GM19239 (cell line): ENCODE results near the gene PTPRD.

Source experiments
- DNase-seq: peaks from one replicate; pipeline ENCODE4 v3.0.0; 2011; ENCODE audit warnings: low spot score; ENCODE audit not compliant: insufficient read length
- FAIRE-seq: peaks from 2 replicates; lab custom pipeline; 2011; peaks lifted over from hg19 to GRCh38; lab: Jason Lieb, UNC

The PTPRD gene

DNA sequence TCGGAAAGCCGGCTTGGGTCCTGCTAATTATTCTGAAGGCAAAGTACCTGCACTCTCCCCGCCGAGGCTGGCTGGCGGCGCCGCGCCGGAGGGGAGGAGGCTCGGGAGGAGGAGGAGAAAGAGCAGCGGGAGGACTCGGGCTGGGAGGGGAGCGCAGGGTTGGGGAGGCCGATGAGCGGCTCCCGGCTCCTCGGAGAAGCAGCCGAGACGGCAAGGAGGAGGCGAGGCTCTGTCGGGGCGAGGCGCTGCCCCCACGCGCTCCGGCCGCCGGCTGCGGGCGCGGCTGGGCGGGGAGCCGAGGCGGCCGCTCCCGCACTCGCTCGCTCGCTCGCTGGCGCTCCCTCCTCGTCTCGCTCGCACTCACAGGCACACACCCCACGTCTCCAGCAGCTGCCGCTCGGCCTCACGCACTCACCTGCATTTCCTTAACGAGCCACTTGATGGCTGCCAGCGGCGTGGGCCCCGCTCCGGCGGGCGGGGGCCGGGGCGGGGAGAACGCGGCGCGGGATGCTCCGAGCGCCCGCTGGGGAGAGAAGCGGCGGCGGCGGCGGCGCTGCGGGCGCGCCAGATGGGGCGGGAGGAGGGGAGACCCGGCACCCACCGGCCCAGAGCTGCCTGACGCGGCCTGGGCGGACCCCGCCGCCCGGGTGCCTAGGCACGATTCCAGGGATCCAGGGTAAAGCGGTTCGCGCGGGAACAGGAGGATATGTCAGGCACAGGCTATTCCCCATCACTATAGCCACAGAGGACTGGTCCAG, at the start of gene PTPRD:
TSS of gene PTPRD (minus strand) at position 362 of the 758 bp plus-strand sequence.
- no peak for FAIRE-seq
- peak; percentile 26 for DNase-seq

DNA sequence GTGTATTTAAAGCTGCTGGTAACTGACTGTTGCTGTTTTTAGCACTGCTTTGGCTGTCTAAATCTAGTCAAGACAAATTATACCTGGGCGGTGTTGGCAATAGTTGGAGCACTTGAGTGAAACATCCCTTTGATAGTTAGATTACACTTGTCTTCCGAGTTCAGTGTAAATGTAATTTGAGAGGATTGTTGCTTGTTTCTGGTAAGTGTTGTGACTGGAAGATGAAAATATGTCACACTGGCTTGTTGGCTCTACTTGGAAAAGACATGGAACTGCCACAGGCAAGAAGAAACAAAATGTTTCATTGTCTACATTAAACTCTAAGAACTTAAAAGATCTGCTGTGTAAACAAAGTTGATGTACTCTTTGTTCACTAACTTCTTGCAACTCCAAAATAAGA, 49.2 kb upstream of the PTPRD start:
- no peak for DNase-seq
- FAIRE-seq: no peak

DNA sequence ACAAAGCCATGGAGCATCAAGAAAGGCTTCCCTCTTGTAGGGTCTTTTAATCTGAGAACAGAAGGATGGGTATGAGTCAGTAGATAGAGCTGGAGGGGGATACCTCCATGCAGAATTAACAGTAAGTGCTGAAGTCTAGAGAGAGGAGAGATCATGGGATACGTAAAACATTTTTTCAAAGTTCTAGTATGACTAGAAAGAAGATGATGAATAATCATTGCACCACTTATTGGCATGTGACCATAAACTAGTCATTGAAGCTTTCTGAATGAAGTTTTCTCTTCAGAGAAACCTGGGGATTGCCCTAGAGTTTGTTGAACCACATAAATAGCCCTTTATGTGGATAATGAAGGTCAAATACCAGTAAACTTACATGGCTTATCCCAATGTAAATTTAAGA, 48.6 kb upstream of the PTPRD start:
- FAIRE-seq (no peak), DNase-seq (no peak)

DNA sequence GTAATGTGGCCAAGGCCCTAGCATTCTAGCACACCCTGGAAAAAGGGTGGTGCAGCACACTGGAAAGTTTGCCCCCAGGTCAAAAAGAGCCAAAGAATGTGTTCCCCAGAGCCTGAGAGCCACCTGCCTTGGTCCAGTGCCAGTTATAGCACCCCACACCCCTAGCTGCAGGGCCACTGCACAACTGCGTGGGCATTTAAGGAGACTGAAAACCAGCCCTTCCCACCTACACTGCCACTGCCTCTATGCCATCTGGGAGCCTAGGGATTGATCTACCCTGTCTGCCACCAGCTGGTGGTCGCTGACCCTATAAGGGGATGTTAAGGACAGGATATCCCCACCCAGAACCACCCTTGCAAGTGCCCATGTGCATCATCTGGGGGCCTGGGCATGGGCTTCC, 38.2 kb upstream of the PTPRD start:
- FAIRE-seq: no peak
- no peak for DNase-seq

DNA sequence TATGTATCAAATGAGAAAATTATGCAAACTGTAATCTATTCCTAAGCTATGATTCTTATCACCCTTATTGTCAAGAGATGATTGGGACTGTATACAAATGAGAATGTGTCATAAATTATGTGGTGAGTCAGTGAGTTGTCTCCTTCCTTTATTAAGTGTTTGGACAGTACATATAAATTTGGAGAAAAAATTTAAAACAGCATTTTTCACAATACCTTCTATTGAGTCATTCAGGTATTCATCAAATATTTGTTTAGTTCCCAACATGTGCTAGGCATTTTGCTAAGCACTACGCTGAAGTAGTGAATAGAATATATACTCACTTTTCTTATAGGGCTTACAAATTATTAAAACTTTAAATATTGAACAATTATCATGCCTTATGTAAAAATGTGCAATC, 36.3 kb upstream of the PTPRD start:
- DNase-seq (no peak), FAIRE-seq (no peak)

DNA sequence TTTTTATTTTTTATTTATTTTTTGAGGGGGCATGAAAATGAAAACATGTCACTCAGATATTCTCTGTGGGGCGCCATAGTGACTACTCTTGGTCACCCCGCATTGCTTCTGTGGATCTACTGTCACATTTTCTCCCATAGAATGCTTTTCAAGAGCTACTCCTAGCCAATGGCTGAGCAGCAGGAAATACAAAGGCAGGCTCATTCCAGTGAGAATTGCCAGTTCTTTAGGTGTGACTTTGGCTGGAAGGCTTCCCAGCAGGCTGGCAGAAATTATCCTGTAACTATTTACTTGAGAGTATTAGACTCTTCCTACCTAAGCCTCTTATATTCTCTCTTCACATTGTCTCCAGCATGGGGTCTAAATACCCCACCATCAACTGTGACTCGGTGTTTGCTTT, 21.0 kb upstream of the PTPRD start:
- FAIRE-seq: no peak
- DNase-seq: no peak

DNA sequence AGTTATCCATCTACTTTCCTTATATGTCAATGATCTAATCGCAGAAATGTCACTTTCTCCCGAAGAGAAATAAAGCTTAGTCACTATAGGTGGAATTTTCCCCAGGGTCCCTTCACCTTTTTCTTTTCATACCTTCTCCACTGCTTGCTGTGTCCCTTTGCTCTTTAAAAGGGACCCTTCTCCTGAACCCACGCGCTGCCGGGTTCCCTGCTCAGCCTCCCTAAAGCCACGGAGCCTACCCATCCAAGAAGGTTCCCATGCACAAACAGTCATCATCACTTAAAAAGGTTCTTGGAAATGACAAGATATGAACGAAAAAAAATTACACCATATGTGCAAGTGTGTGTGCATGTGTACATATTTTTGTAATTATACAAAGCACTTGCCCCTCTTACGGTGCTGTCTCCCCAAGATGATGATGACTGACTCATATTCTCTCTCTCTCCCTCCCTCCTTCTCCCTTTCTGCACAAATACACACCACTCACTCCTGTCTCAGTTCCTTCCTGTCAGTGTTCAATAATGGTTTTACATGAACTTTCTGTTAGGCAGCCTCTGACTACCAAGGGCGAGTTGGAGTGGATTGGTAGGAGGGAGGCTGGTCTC, 1.5 kb upstream of the PTPRD start:
- FAIRE-seq (no peak), DNase-seq (no peak)

DNA sequence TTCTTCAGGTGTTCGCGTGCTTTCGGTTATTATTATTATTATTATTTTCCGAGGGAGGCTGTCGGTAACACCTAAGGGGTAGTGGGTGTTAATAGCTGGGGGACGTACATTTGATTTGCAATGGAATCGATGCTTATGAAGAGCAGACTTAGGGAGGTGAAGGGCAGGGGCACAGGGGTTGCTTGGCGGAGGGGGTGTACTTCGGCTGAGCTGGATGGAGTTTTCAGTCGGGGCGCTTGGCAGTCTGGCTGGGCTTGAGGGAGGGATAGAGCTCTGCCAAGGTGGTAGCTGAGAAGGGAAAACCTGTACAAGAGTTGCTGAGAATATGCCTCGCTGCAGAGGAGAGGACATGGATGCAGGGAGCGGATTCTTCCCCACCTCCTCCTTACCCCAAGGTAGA, 617 bp upstream of the PTPRD start:
- FAIRE-seq (no peak), DNase-seq (no peak)

DNA sequence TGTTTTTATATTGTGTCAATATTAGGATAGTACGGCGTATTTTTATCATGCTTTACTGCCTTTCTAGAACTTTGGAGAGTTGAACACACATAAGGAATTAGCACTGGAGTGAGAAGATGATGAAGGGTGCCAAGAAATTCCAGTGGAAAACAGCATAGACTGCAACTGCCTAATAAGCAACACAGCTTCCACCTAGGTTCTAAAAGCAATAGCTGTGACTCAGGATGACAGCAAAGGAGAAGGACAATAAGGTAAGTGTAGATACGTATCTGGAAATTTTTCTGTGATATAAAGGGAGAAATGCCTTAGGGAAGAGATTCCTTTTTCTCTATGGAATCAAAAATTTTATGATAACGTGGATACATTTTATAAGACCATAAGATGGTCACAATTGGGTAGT, 7.4 kb downstream of the PTPRD start:
- DNase-seq (no peak), FAIRE-seq (no peak)

DNA sequence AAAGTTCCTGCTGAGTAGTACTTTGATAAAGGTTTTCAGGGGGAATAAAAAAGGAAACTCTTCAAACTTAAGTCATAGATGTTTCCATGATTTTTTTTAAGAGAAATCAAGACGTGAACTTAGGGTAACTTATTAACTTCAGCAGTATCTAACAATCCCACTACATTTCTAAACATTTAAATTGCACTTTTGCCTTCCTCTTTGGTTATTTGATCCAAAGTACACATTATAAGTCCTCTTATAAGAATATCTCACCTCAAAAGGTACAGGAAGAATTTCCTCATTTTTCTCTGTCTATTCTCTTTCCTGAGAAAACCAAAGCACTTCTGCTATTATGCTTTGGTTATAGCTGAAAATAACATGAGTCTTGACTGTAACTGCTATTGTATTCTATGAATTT, 7.9 kb downstream of the PTPRD start:
- DNase-seq: no peak
- no peak for FAIRE-seq

DNA sequence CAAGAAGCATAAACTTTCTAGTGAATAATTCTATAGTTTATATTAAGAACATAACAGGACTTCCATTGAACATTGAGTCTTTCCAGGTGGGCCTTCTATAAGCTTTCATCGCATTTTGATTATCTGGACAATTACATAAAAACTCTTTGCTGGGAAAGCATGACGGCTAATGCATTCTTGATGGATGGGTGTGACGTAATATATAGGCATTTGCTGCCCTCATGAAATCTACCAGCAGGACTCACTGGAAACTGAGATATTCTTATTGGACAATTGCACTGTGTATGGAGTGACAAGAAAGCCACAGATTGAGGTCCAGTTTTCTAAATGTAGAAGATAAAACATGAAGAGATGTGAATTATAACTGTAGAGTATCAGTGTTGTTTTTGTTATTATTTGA, 15.0 kb downstream of the PTPRD start:
- DNase-seq: no peak
- no peak for FAIRE-seq

DNA sequence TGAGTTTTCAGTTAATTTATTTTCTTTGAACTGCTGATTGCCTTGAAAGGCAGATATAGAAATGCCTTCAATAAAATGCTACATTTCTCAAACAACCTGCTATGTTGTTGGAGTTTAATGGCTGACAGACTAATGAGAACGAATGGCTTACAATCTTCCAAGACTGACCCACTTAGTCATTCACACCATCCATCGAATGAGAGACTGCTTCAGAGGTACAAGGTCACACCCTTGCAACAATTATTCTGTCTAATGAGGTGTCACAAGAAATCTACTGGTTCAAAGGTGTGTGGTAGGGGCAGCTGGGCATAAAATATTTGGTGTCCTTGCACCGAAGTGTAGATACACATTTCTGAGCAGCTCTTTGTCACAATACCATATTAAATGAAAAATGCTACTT, 18.3 kb downstream of the PTPRD start:
- DNase-seq: no peak
- no peak for FAIRE-seq

DNA sequence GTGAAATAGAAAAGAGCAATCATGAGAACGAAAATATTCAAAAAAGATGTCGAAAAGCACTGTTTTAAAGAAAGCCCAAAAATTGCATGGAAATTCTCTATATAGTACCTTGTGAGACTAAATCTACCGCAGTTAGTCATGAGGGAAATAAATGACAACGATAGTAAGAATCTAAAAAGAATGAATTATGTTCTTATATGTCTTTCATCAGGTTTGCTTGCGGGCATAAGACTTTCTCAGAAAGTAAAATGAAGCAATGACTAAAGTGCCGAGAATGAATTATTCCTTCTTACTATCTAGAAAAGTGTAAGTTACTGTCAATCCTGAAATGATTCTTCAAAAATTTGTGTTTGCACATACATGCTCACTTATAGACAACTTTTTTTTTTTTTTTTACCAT, 26.4 kb downstream of the PTPRD start:
- no peak for FAIRE-seq

DNA sequence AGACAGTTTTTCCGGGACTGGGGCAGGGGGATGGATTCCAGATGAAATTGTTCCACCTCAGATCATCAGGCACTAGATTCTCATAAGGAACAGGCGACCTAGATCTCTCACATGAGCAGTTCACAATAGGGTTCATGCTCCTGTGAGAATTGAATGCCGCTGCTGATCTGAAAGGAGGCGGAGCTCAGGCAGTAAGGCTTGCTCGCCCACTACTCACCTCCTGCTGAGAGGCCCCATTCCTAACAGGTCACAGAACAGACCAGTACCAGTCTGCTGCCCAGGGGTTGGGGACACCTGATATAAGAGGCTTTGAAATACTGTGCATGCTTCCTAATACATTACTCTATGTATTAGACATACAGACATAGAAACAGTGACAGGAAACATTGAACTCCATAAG, 41.1 kb downstream of the PTPRD start:
- DNase-seq (no peak), FAIRE-seq (no peak)

More for the DNA sequence above, 26.4 kb downstream of the PTPRD start:
- no peak for DNase-seq

DNA sequence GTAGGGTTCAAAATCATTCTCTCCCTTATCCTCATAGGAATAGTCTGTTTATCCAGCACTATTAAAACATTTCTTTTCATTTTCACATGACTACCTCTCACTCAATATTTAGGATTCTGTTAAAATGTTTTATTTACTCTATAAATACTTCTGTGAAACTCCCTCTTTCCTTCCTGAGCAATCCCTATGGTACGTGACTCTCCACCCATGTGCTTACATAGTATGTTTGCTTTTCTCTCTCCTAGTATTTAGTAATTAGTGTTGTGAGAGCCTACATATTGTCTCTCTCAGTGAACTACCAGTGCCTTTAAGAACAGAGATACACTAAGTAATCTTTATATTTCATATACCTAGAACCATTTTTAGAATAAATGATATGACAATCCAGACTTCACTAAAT, 46.0 kb downstream of the PTPRD start:
- DNase-seq (no peak), FAIRE-seq (no peak)

DNA sequence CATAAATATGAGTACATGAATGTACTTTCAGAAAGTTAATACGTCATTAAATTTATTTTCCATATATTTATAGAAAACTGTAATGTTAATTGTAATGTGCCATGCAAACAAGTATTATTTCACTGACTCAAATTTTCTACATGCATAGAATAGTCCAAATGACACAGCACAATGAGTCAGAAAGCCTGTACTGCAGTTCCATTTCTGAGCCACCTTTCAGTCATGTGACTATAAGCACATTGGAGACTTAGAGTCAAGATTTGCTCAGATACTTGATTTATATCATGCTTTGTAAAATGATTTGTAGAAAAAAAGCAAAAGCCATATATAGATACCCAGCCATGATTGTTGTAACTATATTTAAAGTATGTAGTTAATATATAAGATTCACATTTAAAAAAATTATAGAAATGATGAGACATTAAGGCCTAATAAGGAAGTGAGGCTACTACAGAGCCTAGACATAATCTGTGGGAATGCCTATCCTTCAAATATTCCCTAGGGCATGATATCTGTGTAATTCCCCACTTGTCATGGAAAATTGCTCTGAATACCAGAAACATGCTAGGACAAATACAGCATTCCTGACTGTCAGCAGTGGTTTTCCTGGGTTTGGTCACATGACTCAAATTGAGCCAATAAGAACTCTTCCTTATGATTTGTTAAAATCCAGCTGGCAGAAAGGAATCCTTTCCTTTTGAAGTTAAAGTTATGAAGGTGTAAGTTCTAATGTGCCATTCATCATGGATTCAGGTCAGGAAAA, 50.0 kb downstream of the PTPRD start:
- no peak for FAIRE-seq

DNA sequence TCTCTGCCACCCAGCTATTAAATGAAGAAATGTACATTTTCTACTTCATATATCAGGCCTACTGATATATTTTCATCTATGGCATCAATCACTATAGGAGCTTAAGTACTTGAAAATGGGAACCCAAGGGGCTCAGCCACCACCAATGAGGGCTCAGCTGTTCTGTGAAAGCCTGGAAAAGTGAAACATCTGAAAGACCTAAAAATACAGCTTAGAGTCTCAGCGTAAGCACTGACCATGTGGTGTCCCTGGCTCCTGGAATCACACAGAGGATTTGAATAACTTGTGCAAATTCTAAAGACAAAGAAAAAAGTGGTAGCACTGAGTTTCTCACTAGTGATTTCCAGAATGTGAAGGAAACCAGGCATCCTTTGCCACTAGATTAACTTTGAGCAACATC, 64.5 kb downstream of the PTPRD start:
- FAIRE-seq: no peak
- no peak for DNase-seq

More for the DNA sequence above, 50.0 kb downstream of the PTPRD start:
- DNase-seq: no peak

DNA sequence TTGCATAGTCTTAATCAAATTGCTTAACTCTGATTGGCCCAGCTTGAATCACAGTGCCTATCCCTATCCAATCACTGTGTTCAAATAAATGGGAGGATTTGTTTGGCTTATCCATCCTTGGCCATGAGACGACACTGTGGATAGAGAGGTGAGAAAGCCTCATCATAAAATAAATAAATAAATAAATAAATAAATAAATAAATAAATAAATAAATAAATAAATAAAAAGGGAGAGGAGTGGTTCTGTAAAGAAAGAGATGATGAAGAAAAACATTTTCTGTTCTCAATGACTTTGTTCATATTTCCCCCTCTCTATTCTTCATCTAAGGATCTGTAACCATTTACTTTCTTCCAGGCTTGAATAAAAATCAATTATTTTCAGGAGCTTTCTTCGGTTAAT, 74.7 kb downstream of the PTPRD start:
- no peak for FAIRE-seq
- no peak for DNase-seq

DNA sequence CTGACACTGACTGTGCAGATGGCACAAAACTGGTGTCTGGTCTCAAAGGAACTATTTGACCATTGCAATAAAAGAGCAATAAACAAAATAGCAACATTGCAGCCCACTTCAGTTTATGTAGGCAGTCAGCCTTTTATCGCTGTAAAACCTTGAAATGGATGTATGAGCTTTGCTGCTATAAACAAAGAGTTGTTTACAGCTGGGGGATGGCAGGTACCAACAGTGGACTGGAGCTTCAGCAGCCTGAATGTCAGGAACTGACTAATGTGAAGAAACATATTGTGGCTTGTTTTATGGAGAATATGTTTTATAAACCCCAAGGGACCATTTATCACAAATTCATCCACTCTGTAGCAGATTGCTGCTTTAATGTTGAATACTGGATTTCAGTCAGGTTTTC, 78.0 kb downstream of the PTPRD start:
- DNase-seq (no peak), FAIRE-seq (no peak)

DNA sequence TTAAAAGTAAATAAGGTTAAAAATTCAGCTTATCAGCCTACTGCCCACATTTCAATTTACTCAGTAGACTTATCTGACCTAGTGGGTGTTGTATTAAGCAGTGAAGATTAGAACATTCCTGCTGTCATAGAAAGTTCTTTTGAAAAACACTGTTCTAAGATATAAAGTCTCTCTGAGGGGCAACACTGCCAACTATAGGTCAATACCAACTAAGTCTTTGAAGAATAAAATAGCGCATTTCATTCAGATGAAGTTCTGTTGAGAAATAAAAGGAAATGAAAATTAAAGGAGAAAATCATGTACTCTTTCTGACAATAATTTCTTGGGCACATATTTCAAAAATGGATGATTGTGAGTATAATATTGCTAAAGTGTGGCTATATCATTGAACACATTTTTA, 86.8 kb downstream of the PTPRD start:
- FAIRE-seq: no peak
- no peak for DNase-seq

DNA sequence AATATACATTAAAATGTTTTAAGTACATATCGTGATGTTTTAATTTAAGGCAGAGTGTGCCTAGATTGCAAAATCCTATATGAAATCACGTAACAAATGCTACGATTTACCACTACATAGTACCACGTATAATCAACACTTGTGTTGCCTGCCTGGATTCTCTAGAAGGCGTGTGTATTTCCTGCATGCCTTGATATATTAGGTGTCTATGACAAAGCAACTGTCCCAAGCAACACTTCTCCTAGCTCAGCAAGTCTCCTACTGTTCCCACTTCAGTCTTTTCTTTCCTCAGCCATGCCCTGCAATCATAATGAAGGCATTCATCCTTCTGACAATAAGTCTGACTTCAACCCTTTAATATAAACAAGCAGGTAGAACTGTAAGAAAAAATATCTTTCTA, 89.6 kb downstream of the PTPRD start:
- DNase-seq (no peak), FAIRE-seq (no peak)
